ENCODE measurements around the gene DIP2B. TPM values are rescaled to one million over a fixed set of nuclear protein-coding genes. Genes with fewer than 3 reads are reported as not detected.

DIP2B gene
- total RNA-seq, 3 donors from 2014 or later (not counting 1 experiment from before 2014, with no cell fraction given), result 17.2 to 23.2 (median 22.2) TPM

DNA sequence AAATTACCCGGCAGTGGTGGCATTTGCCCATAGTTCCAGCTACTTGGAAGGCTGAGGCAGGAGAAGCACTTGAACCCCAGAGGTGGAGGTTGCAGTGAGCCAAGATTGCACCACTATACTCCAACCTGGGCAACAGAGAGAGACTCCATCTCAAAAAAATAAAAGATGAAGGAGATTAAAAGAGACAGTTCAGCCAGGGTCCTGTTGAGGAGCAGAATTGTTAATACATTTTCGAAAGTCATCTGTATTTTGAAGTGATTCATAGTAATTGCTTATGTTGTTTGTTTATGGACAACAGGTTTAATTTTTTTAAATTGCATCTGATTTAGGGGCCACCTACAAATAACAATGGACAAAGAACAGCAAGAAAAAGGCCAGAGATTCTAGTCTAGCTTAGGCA is 112.9 kb downstream of the DIP2B start:
- Histone ChIP-seq H3K9me3 (ENCODE audit: control insufficient read depth, insufficient read depth, low read length) (no peaks in the 10 kb centered on the region), H3K27me3 (ENCODE audit: control insufficient read depth, insufficient read depth, low read length) (no peaks in the 10 kb centered on the region), H3K4me1 (ENCODE audit: control insufficient read depth, insufficient read depth, low read length) (peaks cover 9% of the 10 kb centered on the region), H3K27ac (ENCODE audit: low read length) (no peak overlapping the region), H3K36me3 (ENCODE audit: control insufficient read depth, insufficient read depth, low read length) (no peaks in the 10 kb centered on the region), H3K4me3 (ENCODE audit: low read length) (no peak overlapping the region)
- TF ChIP-seq, protein P1, sequence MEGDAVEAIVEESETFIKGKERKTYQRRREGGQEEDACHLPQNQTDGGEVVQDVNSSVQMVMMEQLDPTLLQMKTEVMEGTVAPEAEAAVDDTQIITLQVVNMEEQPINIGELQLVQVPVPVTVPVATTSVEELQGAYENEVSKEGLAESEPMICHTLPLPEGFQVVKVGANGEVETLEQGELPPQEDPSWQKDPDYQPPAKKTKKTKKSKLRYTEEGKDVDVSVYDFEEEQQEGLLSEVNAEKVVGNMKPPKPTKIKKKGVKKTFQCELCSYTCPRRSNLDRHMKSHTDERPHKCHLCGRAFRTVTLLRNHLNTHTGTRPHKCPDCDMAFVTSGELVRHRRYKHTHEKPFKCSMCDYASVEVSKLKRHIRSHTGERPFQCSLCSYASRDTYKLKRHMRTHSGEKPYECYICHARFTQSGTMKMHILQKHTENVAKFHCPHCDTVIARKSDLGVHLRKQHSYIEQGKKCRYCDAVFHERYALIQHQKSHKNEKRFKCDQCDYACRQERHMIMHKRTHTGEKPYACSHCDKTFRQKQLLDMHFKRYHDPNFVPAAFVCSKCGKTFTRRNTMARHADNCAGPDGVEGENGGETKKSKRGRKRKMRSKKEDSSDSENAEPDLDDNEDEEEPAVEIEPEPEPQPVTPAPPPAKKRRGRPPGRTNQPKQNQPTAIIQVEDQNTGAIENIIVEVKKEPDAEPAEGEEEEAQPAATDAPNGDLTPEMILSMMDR (IDR thresholded peaks at IDR 0.05), result no peak
- DNase-seq (no peak), ATAC-seq (no peak)
- no peaks in the 10 kb centered on the region for H3K9me3 Mint-ChIP-seq
- intact Hi-C loops (cut with micrococcal nuclease), result no loop called here
- H3K4me1 Mint-ChIP-seq, result peaks cover 31 to 51% of the 10 kb centered on the region in 2 donors
- no peak overlapping the region for H3K27ac Mint-ChIP-seq
- no peak overlapping the region for H3K4me3 Mint-ChIP-seq
- WGBS (ENCODE audit: insufficient coverage), result 90% methylated on average over 1 of the region's 2 CpGs
- H3K27me3 Mint-ChIP-seq (ENCODE audit: low read depth in 2 of 2), result no peaks in the 10 kb centered on the region
- no peaks in the 10 kb centered on the region for H3K36me3 Mint-ChIP-seq

DNA sequence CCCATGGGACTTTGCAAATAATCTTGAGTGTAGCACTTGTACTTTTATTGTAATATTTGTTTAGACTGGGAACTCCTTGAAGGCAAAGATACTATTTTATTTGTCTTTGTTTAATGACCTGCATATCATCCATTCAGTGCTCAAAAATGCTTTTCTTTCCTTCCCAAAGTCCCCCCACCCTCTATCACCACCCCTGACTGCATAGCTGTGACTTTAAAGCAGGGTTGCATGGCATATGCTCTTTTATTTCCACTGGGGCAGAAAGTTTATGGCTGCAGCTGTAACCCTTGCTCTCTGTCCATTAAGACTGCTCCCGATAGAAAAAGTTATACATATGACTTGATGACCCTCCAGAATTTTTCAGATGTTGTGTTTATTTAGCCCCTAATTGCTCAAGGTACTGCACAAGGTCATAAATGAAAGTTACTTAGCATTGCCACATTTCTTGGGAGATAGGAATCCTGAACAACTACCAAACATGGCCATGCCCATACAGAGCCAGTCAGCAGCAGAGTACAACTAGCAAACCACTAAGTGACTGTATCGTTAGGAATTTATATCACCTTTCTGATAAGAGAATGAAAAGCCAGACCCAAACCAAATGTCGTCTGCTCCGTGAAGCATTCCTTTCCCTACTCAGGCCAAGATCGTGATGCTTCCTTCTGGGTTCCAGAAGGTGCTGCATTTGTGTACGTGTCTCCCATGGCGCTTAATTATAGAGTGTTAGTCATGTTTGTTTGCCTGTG is 114.3 kb downstream of the DIP2B start:
- no peak overlapping the region for H3K4me3 Mint-ChIP-seq
- no peak overlapping the region for H3K4me3 ChIP-seq (ENCODE audit: low read length)
- TF ChIP-seq, protein P1 (IDR thresholded peaks at IDR 0.05), result no peak
- 98% methylated on average over 7 of the region's 7 CpGs for WGBS (ENCODE audit: insufficient coverage)
- no peaks in the 10 kb centered on the region for H3K27me3 Mint-ChIP-seq (ENCODE audit: low read depth in 2 of 2)
- H3K27ac ChIP-seq (ENCODE audit: low read length), result no peak overlapping the region
- H3K9me3 Mint-ChIP-seq, result no peaks in the 10 kb centered on the region
- no peaks in the 10 kb centered on the region for H3K9me3 ChIP-seq (ENCODE audit: control insufficient read depth, insufficient read depth, low read length)
- peaks cover 9% of the 10 kb centered on the region for H3K4me1 ChIP-seq (ENCODE audit: control insufficient read depth, insufficient read depth, low read length)
- intact Hi-C loops (cut with micrococcal nuclease), result no loop called here
- DNase-seq, result no peak
- ATAC-seq, result no peak
- no peak overlapping the region for H3K27ac Mint-ChIP-seq
- H3K4me1 Mint-ChIP-seq, result peaks cover 31 to 51% of the 10 kb centered on the region in 2 donors
- H3K27me3 ChIP-seq (ENCODE audit: control insufficient read depth, insufficient read depth, low read length), result no peaks in the 10 kb centered on the region
- no peaks in the 10 kb centered on the region for H3K36me3 Mint-ChIP-seq
- H3K36me3 ChIP-seq (ENCODE audit: control insufficient read depth, insufficient read depth, low read length), result no peaks in the 10 kb centered on the region

DNA sequence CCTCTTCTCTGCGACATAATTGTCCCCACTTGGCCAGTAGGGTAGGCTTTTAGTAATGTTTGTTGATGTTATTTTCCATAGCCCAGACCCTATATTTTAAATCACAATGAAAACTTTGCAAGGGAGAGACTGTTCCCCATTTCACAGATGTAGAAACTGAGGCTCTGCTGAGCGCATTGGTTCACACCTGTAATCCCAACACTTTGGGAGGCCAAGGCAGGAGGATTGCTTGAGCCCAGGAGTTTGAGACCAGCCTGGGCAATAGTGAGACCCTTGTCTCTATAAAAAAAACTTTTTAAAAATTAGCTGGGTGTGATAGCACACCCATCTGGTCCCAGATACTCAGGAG is 114.8 kb downstream of the DIP2B start:
- H3K27me3 ChIP-seq (ENCODE audit: control insufficient read depth, insufficient read depth, low read length), result no peaks in the 10 kb centered on the region
- 100% methylated on average over 1 of the region's 2 CpGs for WGBS (ENCODE audit: insufficient coverage)
- intact Hi-C loops (cut with micrococcal nuclease), result no loop called here
- TF ChIP-seq, protein P1 (IDR thresholded peaks at IDR 0.05), result no peak
- H3K27ac ChIP-seq (ENCODE audit: low read length), result no peak overlapping the region
- H3K27me3 Mint-ChIP-seq (ENCODE audit: low read depth in 2 of 2), result no peaks in the 10 kb centered on the region
- H3K4me3 Mint-ChIP-seq, result no peak overlapping the region
- ATAC-seq (no peak), DNase-seq (no peak)
- H3K9me3 ChIP-seq (ENCODE audit: control insufficient read depth, insufficient read depth, low read length), result no peaks in the 10 kb centered on the region
- H3K36me3 Mint-ChIP-seq, result no peaks in the 10 kb centered on the region
- peaks cover 9% of the 10 kb centered on the region for H3K4me1 ChIP-seq (ENCODE audit: control insufficient read depth, insufficient read depth, low read length)
- no peaks in the 10 kb centered on the region for H3K9me3 Mint-ChIP-seq
- H3K4me3 ChIP-seq (ENCODE audit: low read length), result no peak overlapping the region
- peaks cover 35 to 56% of the 10 kb centered on the region in 2 donors for H3K4me1 Mint-ChIP-seq
- no peaks in the 10 kb centered on the region for H3K36me3 ChIP-seq (ENCODE audit: control insufficient read depth, insufficient read depth, low read length)
- H3K27ac Mint-ChIP-seq, result no peak overlapping the region

Measured in natural killer cell (primary cell).